GM10266 (cell line): ENCODE measurements around the gene CACHD1.

ENCODE experiments used
- DNase-seq: peaks from one replicate; pipeline ENCODE4 v3.0.0; 2012; ENCODE audit errors: extremely low spot score
- CTCF ChIP-seq: IDR thresholded peaks from 2 replicates; pipeline ENCODE4 v1.5.1; 2012; ENCODE audit warnings: mild to moderate bottlenecking, low read depth; ENCODE audit not compliant: control insufficient read depth, insufficient read depth; ENCODE audit errors: missing control alignments

CACHD1 gene

GRCh38 chr1:64513545-64513944 is 43.6 kb downstream of the CACHD1 start:
- no peak for DNase-seq
- TF ChIP-seq CTCF, result no peak

GRCh38 chr1:64514197-64514765 is 44.4 kb downstream of the CACHD1 start:
- TF ChIP-seq CTCF, result no peak
- no peak for DNase-seq

DNA sequence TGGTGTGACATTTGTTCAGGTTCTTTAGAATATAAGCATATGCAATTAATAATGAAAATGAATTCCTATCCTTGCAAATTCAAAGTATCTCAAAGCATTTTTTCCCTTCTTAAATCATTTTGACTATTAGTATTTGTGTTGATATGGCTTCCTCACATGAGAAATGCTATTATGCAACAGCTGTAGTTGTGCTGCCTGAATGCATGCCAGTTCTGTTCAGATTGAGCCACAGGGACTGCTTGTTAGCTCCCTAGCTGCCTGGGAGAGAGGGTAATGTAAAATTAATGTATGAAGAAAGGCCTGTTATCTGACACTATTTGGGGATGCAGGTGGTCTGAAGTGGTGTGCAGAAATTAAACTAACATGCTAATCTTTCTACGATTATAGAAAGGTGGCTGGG is 45.5 kb downstream of the CACHD1 start:
- TF ChIP-seq CTCF, result no peak
- no peak for DNase-seq

DNA sequence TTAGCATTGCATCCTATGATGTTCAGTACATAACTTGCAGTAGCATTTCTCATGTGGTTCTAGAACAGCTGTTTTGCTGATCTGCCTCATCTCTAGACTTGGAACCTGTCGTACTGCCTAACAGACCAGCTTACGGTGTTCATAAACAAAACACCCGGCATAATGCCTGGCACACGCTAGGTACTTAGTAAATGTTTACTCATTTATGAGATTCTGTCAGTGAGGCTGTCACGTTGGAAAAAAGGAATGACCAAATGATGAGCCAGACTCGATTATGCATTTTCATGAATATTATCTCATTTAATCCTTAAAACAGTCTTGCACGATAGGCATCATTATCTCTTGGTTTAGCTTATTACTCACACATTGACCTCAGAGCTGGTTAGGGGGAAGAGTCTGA is 46.4 kb downstream of the CACHD1 start:
- no peak for TF ChIP-seq CTCF
- DNase-seq, result no peak

- no peak for TF ChIP-seq CTCF
- DNase-seq, result no peak
Observed at GRCh38 chr1:64516803-64517568, 47.1 kb downstream of the CACHD1 start.

GRCh38 chr1:64517640-64518039 is 47.7 kb downstream of the CACHD1 start:
- TF ChIP-seq CTCF, result no peak
- DNase-seq, result no peak
